GM18499 (cell line): Measurements from ENCODE around the gene RNF123.

ENCODE experiments used
- ATAC-seq: cut with Tn5 transposase; IDR thresholded peaks from one replicate; pipeline ENCODE4 v1.9.1; 2021; ENCODE audit warnings: moderate number of reproducible peaks; ENCODE audit not compliant: insufficient read depth, unreplicated experiment

RNF123 gene

GRCh38 chr3:49700014-49700413, 10.7 kb downstream of the RNF123 start:
- no peak for ATAC-seq

- no peak for ATAC-seq
Measured at GRCh38 chr3:49700453-49701128, 11.2 kb downstream of the RNF123 start.

- no peak for ATAC-seq
Measured at GRCh38 chr3:49701388-49702077, 12.2 kb downstream of the RNF123 start.

GRCh38 chr3:49702672-49703071, 13.3 kb downstream of the RNF123 start:
- ATAC-seq, result no peak

GRCh38 chr3:49703443-49703927, 14.1 kb downstream of the RNF123 start:
- no peak for ATAC-seq

GRCh38 chr3:49703956-49704355, 14.6 kb downstream of the RNF123 start:
- ATAC-seq, result no peak

- ATAC-seq, result no peak
Measured at GRCh38 chr3:49704629-49705028, 15.3 kb downstream of the RNF123 start.

- ATAC-seq, result no peak
Measured at GRCh38 chr3:49705390-49705960, 16.1 kb downstream of the RNF123 start.

- ATAC-seq, result no peak
Measured at GRCh38 chr3:49706456-49707112, 17.2 kb downstream of the RNF123 start.

- ATAC-seq, result no peak
Measured at GRCh38 chr3:49707113-49707480, 17.7 kb downstream of the RNF123 start.

GRCh38 chr3:49709852-49710251, 20.5 kb downstream of the RNF123 start:
- no peak for ATAC-seq

- no peak for ATAC-seq
Measured at GRCh38 chr3:49711489-49711888, 22.1 kb downstream of the RNF123 start.

- ATAC-seq, result no peak
Measured at GRCh38 chr3:49712166-49712565, 22.8 kb downstream of the RNF123 start.

- ATAC-seq, result no peak
Measured at GRCh38 chr3:49712631-49713317, 23.4 kb downstream of the RNF123 start.

- no peak for ATAC-seq
Measured at GRCh38 chr3:49713336-49714105, 24.2 kb downstream of the RNF123 start.

GRCh38 chr3:49714728-49715550, 25.6 kb downstream of the RNF123 start:
- no peak for ATAC-seq

GRCh38 chr3:49715611-49716121, 26.3 kb downstream of the RNF123 start:
- ATAC-seq, result no peak

GRCh38 chr3:49716169-49716568, 26.8 kb downstream of the RNF123 start:
- ATAC-seq, result no peak
